ENCODE data around the gene ERMP1.
"Not testable (repeated sequence)": the region's sequence is repeated elsewhere in the genome, so short reads cannot be mapped to it uniquely, and the experiment has no call there.

ERMP1 gene

DNA sequence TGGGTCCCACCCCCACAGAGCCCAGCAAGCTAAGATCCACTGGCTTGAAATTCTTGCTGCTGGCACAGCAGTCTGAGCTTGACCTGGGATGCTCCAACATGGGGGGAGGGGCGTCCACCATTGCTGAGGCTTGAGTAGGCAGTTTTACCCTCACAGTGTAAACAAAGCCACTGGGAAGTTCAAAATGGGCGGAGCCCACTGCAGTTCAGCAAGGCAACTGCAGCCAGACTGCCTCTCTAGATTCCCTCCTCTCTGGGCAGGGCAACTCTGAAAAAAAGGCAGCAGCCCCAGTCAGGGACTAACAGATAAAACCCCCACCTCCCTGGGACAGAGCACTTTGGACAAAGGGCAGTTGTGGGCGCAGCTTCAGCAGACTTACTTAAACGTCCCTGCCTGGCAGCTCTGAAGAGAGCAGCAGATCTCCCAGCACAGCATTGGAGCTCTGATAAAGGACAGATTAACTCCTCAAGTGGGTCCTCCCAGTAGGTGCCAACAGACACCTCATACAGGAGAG is 53.2 kb downstream of the ERMP1 start:
- not testable (repeated sequence) for DNase-seq (ENCODE audit: low spot score)

DNA sequence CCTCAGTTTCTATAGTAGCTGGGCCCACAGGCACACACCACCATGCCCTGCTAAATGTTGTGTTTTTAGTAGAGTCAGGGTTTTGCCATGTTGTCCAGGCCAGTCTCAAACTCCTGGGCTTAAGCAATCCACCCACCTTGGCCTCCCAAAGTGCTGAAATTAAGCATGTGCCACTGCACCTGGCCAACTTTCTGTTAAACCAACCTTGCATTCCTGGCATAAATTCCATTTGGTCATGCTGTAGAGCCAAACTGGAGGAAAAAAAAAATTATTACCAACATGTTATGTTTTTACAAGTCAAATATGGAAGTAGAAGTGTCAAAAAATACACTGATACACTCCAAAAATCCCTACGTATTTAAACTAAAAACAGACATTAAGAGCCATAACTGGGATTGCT is 54.1 kb downstream of the ERMP1 start:
- DNase-seq (ENCODE audit: low spot score), result no peak

DNA sequence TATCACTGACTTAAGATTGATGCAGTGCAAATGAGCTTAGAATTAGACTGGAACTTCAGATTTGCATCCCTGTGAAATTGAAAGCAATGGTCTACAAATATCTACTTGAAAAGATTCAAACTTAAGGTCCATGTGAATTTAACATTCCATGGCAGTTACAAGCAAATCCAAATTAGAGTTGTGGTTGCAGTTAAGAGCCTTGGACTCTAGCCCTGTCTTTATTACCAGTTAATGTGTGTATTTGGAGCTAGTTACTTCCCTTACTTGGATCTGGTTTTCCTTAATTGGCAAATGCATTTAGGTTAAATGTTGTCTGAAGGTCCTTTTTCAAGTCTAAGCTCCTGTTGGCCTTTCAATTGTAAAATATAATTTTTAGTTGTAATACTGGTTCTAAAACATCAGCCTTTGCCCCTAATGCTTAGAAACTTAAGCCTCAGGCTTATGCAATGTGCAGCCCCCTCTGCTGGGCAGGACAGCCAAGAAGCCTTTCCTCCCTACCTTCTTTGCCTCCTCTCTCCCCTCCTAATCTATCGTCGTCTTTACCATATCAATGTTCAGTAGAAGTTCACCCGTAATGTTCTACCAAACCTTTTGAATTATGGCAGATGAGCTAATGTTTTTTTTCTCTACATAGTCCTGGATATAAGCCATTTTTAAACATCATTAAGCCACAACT is 59.5 kb downstream of the ERMP1 start:
- DNase-seq (ENCODE audit: low spot score), result no peak

DNA sequence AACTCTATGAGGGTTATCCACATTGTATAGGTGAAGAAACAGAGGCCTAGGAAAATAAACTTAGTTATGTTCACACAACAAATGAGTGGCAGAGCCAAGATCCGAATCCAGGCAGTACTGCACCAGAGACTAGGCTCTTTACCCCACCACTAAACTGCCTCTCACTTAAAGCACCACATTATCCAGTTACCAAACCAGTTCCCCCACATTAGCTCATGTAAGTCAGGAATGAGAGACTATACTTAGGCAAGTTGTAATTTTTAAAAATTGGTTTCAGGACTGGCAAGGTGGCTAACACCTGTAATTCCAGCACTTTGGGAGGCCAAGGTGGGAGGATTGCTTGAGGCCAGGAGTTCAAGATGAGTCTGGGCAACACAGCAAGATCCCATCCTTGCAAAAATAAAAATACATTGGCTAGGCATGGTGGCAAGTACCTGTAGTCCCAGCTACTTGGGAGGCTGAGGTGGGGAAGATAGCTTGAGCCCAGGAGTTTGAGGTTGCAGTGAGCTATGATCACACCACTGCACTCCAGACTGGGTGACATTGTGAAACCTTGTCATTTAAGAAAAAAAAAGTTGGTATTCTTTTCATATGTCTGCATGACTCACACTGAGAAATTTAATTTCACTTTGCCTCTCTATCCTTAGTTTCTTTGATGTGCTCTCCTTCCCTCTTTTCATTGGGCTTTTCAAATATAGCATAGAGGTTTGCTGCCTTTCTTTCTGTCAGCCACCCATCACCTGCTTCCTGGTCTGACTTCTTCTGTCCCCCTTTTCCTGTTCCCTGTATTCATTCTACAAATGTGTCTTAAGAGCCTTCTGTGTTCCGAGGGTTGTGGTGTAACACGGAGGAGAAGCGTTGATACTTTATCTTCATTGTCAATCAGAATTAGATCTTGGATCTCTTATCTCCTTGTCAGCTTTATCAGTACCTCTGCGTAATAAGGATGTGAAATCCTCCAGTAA is 64.7 kb downstream of the ERMP1 start:
- DNase-seq (ENCODE audit: low spot score), result no peak

DNA sequence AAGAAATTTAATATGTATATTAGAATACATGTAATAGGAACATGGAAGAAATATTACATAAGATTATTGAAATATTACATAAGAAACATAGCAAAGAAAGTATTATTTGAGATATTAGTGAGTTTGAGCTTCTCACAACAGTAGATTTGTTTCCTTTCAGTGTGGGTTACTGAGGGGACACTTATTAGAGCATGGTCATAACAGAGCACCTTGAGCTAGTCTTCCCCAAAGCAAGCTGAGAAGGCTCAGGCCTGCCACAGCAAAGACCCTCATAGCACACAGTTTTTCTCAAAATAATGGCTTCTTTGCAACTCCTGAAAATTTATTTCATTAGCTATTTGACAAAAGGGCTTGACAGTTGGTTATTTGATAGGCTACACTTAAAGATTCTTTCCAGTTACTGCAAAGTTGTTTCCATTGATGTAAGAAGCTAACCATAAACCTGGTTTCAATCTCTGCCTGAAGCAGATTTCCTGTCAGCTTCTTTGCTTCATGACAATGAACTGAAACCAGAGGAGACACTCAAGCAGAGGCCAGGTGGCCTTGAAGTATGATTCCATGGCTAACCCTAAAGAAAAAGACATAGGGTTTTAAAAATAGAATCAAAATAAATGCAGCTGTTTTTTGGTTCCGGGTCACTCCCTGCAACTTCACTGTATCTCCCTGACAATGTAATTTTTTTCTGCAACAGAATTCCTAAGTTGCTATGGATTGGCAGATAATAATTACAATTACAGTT is 68.6 kb downstream of the ERMP1 start:
- no peak for DNase-seq (ENCODE audit: low spot score)

- DNase-seq (ENCODE audit: low spot score), result no peak
Measured at GRCh38 chr9:5762421-5762820, 70.5 kb downstream of the ERMP1 start.

- no peak for DNase-seq (ENCODE audit: low spot score)
Measured at GRCh38 chr9:5760338-5760737, 72.6 kb downstream of the ERMP1 start.

- DNase-seq (ENCODE audit: low spot score), result no peak
Measured at GRCh38 chr9:5756633-5757032, 76.3 kb downstream of the ERMP1 start.

DNA sequence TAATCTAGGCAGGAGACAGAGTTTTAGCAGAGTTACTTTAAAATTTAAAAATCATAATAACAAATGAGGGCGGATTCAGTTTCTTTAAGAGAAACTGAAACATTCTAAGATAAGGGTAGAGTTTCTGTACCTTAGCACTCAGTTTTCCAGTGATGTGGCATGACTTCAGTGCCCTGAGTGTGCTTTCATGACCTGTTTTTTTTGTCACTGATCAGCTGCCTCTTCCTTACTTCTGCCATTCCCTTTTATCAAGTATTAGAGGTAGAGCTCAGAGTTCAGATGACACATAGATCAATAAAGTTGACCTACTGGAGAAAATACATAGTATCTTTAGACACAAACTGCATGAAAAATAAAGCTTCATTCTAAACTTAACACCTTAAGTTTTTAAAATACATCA is 82.3 kb downstream of the ERMP1 start:
- no peak for DNase-seq (ENCODE audit: low spot score)

DNA sequence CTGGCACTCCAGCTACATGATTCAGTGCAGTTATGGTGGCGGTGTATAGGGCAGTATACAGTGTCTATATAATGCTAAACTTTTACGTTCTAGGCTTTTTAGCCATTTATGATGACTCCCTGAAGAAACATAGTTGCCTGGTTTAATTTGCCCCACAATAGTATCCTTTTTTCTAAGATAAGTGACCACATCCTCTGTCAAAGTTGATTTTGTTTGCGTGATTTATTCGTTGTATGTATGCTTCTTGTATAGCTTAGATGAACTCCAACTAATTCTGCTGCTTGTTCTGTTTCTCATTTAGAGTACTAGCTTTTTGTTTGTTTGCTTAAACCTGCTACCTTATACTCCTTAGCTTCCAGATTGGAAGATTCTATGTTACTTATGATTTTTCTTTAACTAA is 83.6 kb downstream of the ERMP1 start:
- no peak for DNase-seq (ENCODE audit: low spot score)

- DNase-seq (ENCODE audit: low spot score), result no peak
Measured at GRCh38 chr9:5748438-5748837, 84.5 kb downstream of the ERMP1 start.

- no peak for DNase-seq (ENCODE audit: low spot score)
Measured at GRCh38 chr9:5743109-5743508, 89.8 kb downstream of the ERMP1 start.

- no peak for DNase-seq (ENCODE audit: low spot score)
Measured at GRCh38 chr9:5736563-5737346, 96.2 kb downstream of the ERMP1 start.

- no peak for DNase-seq (ENCODE audit: low spot score)
Measured at GRCh38 chr9:5735072-5735471, 97.8 kb downstream of the ERMP1 start.

Data from LoVo (cell line).